ENCODE results near the gene OSBPL6. TPM values are rescaled to one million over a fixed set of nuclear protein-coding genes. Genes with fewer than 3 reads are reported as not detected.

The OSBPL6 gene
- total and polyA plus RNA-seq, 7 donors: 0.23 to 3.2 (median 1.5) TPM

- Histone ChIP-seq H3K27ac (no peak overlapping the region), H3K36me3 (no peaks in the 10 kb centered on the region), H3K27me3 (no peaks in the 10 kb centered on the region), H3K9me3 (no peaks in the 10 kb centered on the region), H3K4me3 (no peak overlapping the region), H3K4me1 (no peaks in the 10 kb centered on the region)
- TF ChIP-seq, protein P1, sequence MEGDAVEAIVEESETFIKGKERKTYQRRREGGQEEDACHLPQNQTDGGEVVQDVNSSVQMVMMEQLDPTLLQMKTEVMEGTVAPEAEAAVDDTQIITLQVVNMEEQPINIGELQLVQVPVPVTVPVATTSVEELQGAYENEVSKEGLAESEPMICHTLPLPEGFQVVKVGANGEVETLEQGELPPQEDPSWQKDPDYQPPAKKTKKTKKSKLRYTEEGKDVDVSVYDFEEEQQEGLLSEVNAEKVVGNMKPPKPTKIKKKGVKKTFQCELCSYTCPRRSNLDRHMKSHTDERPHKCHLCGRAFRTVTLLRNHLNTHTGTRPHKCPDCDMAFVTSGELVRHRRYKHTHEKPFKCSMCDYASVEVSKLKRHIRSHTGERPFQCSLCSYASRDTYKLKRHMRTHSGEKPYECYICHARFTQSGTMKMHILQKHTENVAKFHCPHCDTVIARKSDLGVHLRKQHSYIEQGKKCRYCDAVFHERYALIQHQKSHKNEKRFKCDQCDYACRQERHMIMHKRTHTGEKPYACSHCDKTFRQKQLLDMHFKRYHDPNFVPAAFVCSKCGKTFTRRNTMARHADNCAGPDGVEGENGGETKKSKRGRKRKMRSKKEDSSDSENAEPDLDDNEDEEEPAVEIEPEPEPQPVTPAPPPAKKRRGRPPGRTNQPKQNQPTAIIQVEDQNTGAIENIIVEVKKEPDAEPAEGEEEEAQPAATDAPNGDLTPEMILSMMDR (IDR thresholded peaks at IDR 0.05): no peak
- TF ChIP-seq POLR2AphosphoS5 (IDR thresholded peaks at IDR 0.05) (no peak), POLR2A (IDR thresholded peaks at IDR 0.05) (no peak)
- intact Hi-C loops (cut with DNase I): no loop called here
- 58 to 83% methylated on average over 6 of the region's 6 CpGs for WGBS, 2 donors
- no peak for DNase-seq
These were observed 56.1 kb downstream of the OSBPL6 start for GRCh38 chr2:178250429-178250828.

DNA sequence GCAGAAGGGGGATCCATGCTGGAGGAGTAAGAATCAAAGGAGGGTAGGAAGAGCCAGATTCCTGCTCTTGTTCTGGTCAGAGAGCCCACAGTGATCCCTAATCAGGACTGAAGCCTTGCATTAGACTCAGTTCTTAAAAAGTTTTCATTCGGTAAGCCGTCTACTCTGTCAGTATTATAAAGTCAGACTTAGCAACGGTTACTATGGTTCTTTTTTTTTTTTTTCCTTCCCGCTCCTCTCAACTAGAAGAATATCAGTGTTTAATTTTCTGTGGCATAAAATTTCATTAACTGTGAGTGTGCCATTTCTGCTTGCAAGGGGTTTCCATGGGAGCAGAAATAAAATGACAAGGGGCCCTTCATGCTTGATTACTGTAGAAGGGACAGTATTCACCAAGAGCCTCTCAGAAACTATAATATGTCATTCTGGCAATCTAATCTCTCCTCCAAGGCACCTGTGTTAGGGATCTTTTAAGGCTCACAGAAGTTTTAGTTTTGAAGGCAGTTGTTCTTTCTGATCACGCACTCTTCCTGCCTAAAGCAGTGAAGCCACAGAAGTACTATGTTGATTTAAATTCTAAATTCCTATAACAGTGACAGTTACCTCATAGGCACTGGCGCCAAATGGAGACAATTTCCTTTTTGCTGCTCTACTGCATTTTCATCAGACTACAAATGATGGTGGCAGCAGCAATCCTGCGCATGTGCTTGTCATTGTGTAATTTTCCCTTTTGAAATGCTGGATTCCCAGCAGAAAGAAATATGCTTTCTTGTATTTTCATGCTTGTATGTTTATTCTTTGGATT is 57.0 kb downstream of the OSBPL6 start:
- Histone ChIP-seq H3K27me3 (no peaks in the 10 kb centered on the region), H3K4me3 (no peak overlapping the region), H3K27ac (no peak overlapping the region), H3K36me3 (no peaks in the 10 kb centered on the region), H3K4me1 (no peaks in the 10 kb centered on the region), H3K9me3 (no peaks in the 10 kb centered on the region)
- 84 to 86% methylated on average over 7 of the region's 7 CpGs for WGBS, 2 donors
- no peak for DNase-seq
- TF ChIP-seq, protein P1 (IDR thresholded peaks at IDR 0.05): no peak
- TF ChIP-seq POLR2A (IDR thresholded peaks at IDR 0.05) (no peak), POLR2AphosphoS5 (IDR thresholded peaks at IDR 0.05) (no peak), EP300 (IDR thresholded peaks at IDR 0.05) (no peak)
- intact Hi-C loops (cut with DNase I): no loop called here

- no peaks in the 10 kb centered on the region for H3K4me1 ChIP-seq
- intact Hi-C loops (cut with DNase I): no loop called here
- DNase-seq: no peak
- H3K36me3 ChIP-seq: no peaks in the 10 kb centered on the region
- no peaks in the 10 kb centered on the region for H3K9me3 ChIP-seq
- TF ChIP-seq, protein P1 (IDR thresholded peaks at IDR 0.05): no peak
- TF ChIP-seq POLR2A (IDR thresholded peaks at IDR 0.05): no peak
- TF ChIP-seq POLR2AphosphoS5 (IDR thresholded peaks at IDR 0.05): no peak
- TF ChIP-seq EP300 (IDR thresholded peaks at IDR 0.05): no peak
- no peak overlapping the region for H3K4me3 ChIP-seq
- H3K27me3 ChIP-seq: no peaks in the 10 kb centered on the region
- no peak overlapping the region for H3K27ac ChIP-seq
- 87% methylated on average over 6 of the region's 6 CpGs for WGBS, 2 donors
These were observed 62.2 kb downstream of the OSBPL6 start for GRCh38 chr2:178256382-178257042.

GRCh38 chr2:178257127-178257526 is 62.8 kb downstream of the OSBPL6 start:
- no peaks in the 10 kb centered on the region for H3K4me1 ChIP-seq
- intact Hi-C loops (cut with DNase I): no loop called here
- H3K36me3 ChIP-seq: no peaks in the 10 kb centered on the region
- TF ChIP-seq, protein P1 (IDR thresholded peaks at IDR 0.05): no peak
- no peak overlapping the region for H3K27ac ChIP-seq
- H3K9me3 ChIP-seq: no peaks in the 10 kb centered on the region
- DNase-seq: no peak
- WGBS, 2 donors: 76 to 84% methylated on average over 2 of the region's 2 CpGs
- H3K4me3 ChIP-seq: no peak overlapping the region
- no peaks in the 10 kb centered on the region for H3K27me3 ChIP-seq

All from sigmoid colon (tissue), 7 donors.